K562 (cell line): ENCODE measurements around the gene YPEL1. TPM values are rescaled to one million over a fixed set of nuclear protein-coding genes. Genes with fewer than 3 reads are reported as not detected.
A peak's percentile ranks its signal among the peaks of the same experiment; 100 is the strongest.

Experiments used
- E2F4 ChIP-seq: sonication (generic); formaldehyde crosslinking; IDR thresholded peaks from 2 replicates; pipeline ENCODE4 v1.8.0; 2022; ENCODE audit warnings: mild to moderate bottlenecking, low read depth, missing genetic modification reagents
- FOXA3 ChIP-seq, 2 experiments: fragments of 450-650 bp in 1 of 2; sonication (generic) in 1 of 2; formaldehyde crosslinking; IDR thresholded peaks in 1 of 2; conservative IDR thresholded peaks in 1 of 2; 2 replicates each; pipeline versions ENCODE4 v1.4.0 to v1.8.0; 2020 to 2022; ENCODE audit warnings: mild to moderate bottlenecking in 2 of 2, missing genetic modification reagents in 1 of 2
- HIVEP1 ChIP-seq: fragments of 250-450 bp; sonication (Bioruptor Pico); IDR thresholded peaks from 2 replicates; pipeline ENCODE4 v1.4.0; 2020; ENCODE audit warnings: mild to moderate bottlenecking
- NFYB ChIP-seq: IDR thresholded peaks from 2 replicates; pipeline ENCODE4 v1.6.1; 2011; ENCODE audit warnings: mild to moderate bottlenecking, moderate library complexity; ENCODE audit not compliant: insufficient read length; ENCODE audit errors: extremely low read depth
- PRMT5 ChIP-seq: sonication (generic); formaldehyde crosslinking; IDR thresholded peaks from 2 replicates; pipeline ENCODE4 v1.5.0; 2020; ENCODE audit warnings: missing genetic modification reagents
- PTBP1 ChIP-seq: fragments of 200-400 bp; formaldehyde crosslinking; IDR thresholded peaks from 2 replicates; pipeline ENCODE4 v1.6.1; 2017; ENCODE audit warnings: low read depth, low read length
- SMAD2 ChIP-seq: fragments of 150-350 bp; IDR thresholded peaks from 2 replicates; pipeline ENCODE4 v1.6.1; 2014; ENCODE audit warnings: low read depth, mild to moderate bottlenecking, low read length
- SREBF2 ChIP-seq: sonication (generic); formaldehyde crosslinking; IDR thresholded peaks from 2 replicates; pipeline ENCODE4 v1.4.0; 2020; ENCODE audit warnings: mild to moderate bottlenecking, missing genetic modification reagents
- STAT6 ChIP-seq: sonication (generic); formaldehyde crosslinking; IDR thresholded peaks from 2 replicates; pipeline ENCODE4 v1.8.1; 2023; ENCODE audit warnings: mild to moderate bottlenecking, missing genetic modification reagents
- TBL1XR1 ChIP-seq, 2 experiments: IDR thresholded peaks; 2 replicates each; pipeline ENCODE4 v1.6.1; 2012; ENCODE audit warnings: improper control_type of control experiment in 2 of 2, low read length in 2 of 2, mild to moderate bottlenecking in 1 of 2
- TGIF2 ChIP-seq: sonication (generic); formaldehyde crosslinking; IDR thresholded peaks from 2 replicates; pipeline ENCODE4 v1.8.1; 2022; ENCODE audit warnings: mild to moderate bottlenecking, missing genetic modification reagents, moderate library complexity
- TRIM25 ChIP-seq: fragments of 450-650 bp; IDR thresholded peaks from 2 replicates; pipeline ENCODE4 v1.7.0; 2016; ENCODE audit warnings: borderline replicate concordance
- ZBTB2 ChIP-seq: fragments of 450-650 bp; IDR thresholded peaks from 2 replicates; pipeline ENCODE4 v1.6.1; 2016; ENCODE audit warnings: antibody characterized with exemption
- ZKSCAN1 ChIP-seq: fragments of 150-350 bp; IDR thresholded peaks from 2 replicates; pipeline ENCODE4 v1.6.1; 2016; ENCODE audit warnings: low read depth, low read length
- ZNF512 ChIP-seq: IDR thresholded peaks from 2 replicates; pipeline ENCODE4 v1.6.1; 2016; ENCODE audit warnings: missing genetic modification characterization, missing compliant biosample characterization
- ZNF518B ChIP-seq: fragments of 250-450 bp; sonication (Bioruptor Pico); IDR thresholded peaks from 2 replicates; pipeline ENCODE4 v1.5.0; 2021; ENCODE audit warnings: mild to moderate bottlenecking, moderate library complexity
- polyA plus RNA-seq, 8 experiments: library from polyadenylated mRNA; depleted of rRNA in 4 of 8; stranded (reverse) in 5 of 8; unstranded in 3 of 8; fragments of >200 nt; fragmentation: Nextera tagmentation in 2 of 8; fragmentation: Illumina TruSeq in 1 of 8; extraction: Ambion mirVana in 2 of 8; extraction: Trizol in 1 of 8; gene quantifications; 2 replicates each; pipeline versions ENCODE4 v1.2.1 to v1.2.3, GENCODE V29; 2011 to 2014; ENCODE audit warnings: inconsistent platforms in 1 of 8, missing spikeins in 1 of 8
- total RNA-seq, 7 experiments: library from RNA; depleted of rRNA in 6 of 7; stranded (reverse); fragments of >200 nt in 6 of 7; fragmentation: Illumina TruSeq in 2 of 7; extraction: Trizol in 2 of 7; gene quantifications; 2 replicates each; pipeline versions ENCODE4 v1.2.1 to v1.2.3, GENCODE V29; 2011 to 2021; ENCODE audit warnings: low replicate concordance in 1 of 7

The YPEL1 gene
- total and polyA plus RNA-seq, 9 of the 15 experiments (the other 6 are each of a cell fraction or from before 2014, with no cell fraction given), result 0.07 to 2.2 (median 0.46) TPM

GRCh38 chr22:21707677-21708076 lies 27.9 kb downstream of the YPEL1 start (continued):
- no peak for TF ChIP-seq TRIM25
- no peak for TF ChIP-seq E2F4 (CRISPR knock-in tag)
- TF ChIP-seq HIVEP1 (CRISPR knock-in tag), result no peak
- no peak for TF ChIP-seq ZKSCAN1
- no peak for TF ChIP-seq SMAD2
- no peak for TF ChIP-seq PTBP1
- TF ChIP-seq TGIF2, result no peak
- TF ChIP-seq SREBF2 (CRISPR knock-in tag), result no peak
- no peak for TF ChIP-seq ZNF518B (CRISPR knock-in tag)
- no peak for TF ChIP-seq NFYB
- TF ChIP-seq PRMT5 (CRISPR knock-in tag), result no peak
- peak; percentile 35 to 82; a peak in 2 of 4 replicates for TF ChIP-seq TBL1XR1 (IDR thresholded peaks at IDR 0.05; ENCODE audit: low read length in 2 of 2)
- peak; percentile 63; the same call in 1 of the 2 replicates for TF ChIP-seq STAT6
- no peak for TF ChIP-seq ZBTB2
- TF ChIP-seq FOXA3 (CRISPR knock-in tag; conservative IDR thresholded peaks at IDR 0.05 in 1 of 2, IDR thresholded peaks at IDR 0.05 in 1 of 2), result no peak
- TF ChIP-seq ZNF512, result no peak
